ENCODE data around the gene LEO1.

LEO1 gene

GRCh38 chr15:51971375-51972133 lies at the start of gene LEO1:
Gene LEO1 (minus strand): TSS chr15:51971778. CDS start chr15:51971745, 33 bp downstream.
- DNase-seq, result peak; percentile 88

- no peak for DNase-seq
Observed at GRCh38 chr15:52021128-52021671, 49.6 kb upstream of the LEO1 start.

- DNase-seq, result peak; percentile 11
Observed at GRCh38 chr15:52020221-52021085, 48.9 kb upstream of the LEO1 start.

GRCh38 chr15:52019394-52020220 lies 48.0 kb upstream of the LEO1 start:
- DNase-seq, result peak; percentile 39

- DNase-seq, result peak; percentile 65
Observed at GRCh38 chr15:52018693-52019393, 47.3 kb upstream of the LEO1 start, which contains the start of gene MAPK6. Gene MAPK6 (plus strand): TSS chr15:52019219. CDS start chr15:52046461, 27,242 bp downstream.

- DNase-seq, result no peak
Observed at GRCh38 chr15:52018244-52018643, 46.7 kb upstream of the LEO1 start.

GRCh38 chr15:52016316-52016715 lies 44.7 kb upstream of the LEO1 start:
- no peak for DNase-seq

GRCh38 chr15:52014616-52015015 lies 43.0 kb upstream of the LEO1 start:
- no peak for DNase-seq

GRCh38 chr15:52013151-52013791 lies 41.7 kb upstream of the LEO1 start:
- DNase-seq, result no peak

GRCh38 chr15:52012210-52012609 lies 40.6 kb upstream of the LEO1 start:
- no peak for DNase-seq

- peak; percentile 63 for DNase-seq
Observed at GRCh38 chr15:52011711-52012144, 40.1 kb upstream of the LEO1 start.

GRCh38 chr15:52010633-52011595 lies 39.3 kb upstream of the LEO1 start:
- peak; percentile 12 for DNase-seq

- DNase-seq, result no peak
Observed at GRCh38 chr15:52008698-52009434, 37.3 kb upstream of the LEO1 start.

- no peak for DNase-seq
Observed at GRCh38 chr15:52008359-52008697, 36.8 kb upstream of the LEO1 start.

GRCh38 chr15:52006702-52007340 lies 35.2 kb upstream of the LEO1 start:
- DNase-seq, result no peak

- no peak for DNase-seq
Observed at GRCh38 chr15:52005748-52006701, 34.4 kb upstream of the LEO1 start.

- no peak for DNase-seq
Observed at GRCh38 chr15:52004806-52005205, 33.2 kb upstream of the LEO1 start.

GRCh38 chr15:52003710-52004109 lies 32.1 kb upstream of the LEO1 start:
- no peak for DNase-seq
